K562 (cell line): ENCODE results near the gene TEX9. TPM values are rescaled to one million over a fixed set of nuclear protein-coding genes. Genes with fewer than 3 reads are reported as not detected.

ENCODE experiments used
- ATAC-seq: fragments of 200-7000 bp; cut with Tn5 transposase; 3 replicates; pipeline ENCODE4 v1.9.1; 2020; ENCODE audit warnings: moderate library complexity
- BruUV-seq: library from RNA; stranded (reverse); fragments of 400-500 nt; replicated peaks from 2 replicates; lab custom pipeline; 2021; lab: Mats Ljungman, UMichigan
- CTCF ChIA-PET: fragments of 300-600 bp; formaldehyde crosslinking; extraction: SDS; loops from one replicate; lab custom pipeline; 2021; ENCODE audit warnings: low intra/inter-chr PET ratio; lab: Yijun Ruan, JAX
- POLR2A ChIA-PET: fragments of 300-600, 350-650 bp; sonication (Branson Sonifier 250); formaldehyde crosslinking; extraction: SDS; loops from one replicate; lab custom pipeline; 2021; ENCODE audit warnings: antibody characterized with exemption, inconsistent platforms; lab: Yijun Ruan, JAX
- DNase-seq, 4 experiments: peaks; one replicate each; pipeline versions ENCODE4 v3.0.0 to v3.0.0-alpha.2; 2011 to 2018; ENCODE audit warnings: low spot score in 3 of 4, mixed read lengths in 3 of 4; ENCODE audit errors: extremely low read depth in 1 of 4
- FAIRE-seq: peaks from 2 replicates; lab custom pipeline; 2011; peaks lifted over from hg19 to GRCh38; lab: Jason Lieb, UNC
- H2AFZ ChIP-seq: 2 replicates; pipeline ENCODE4 v1.6.0; 2011; ENCODE audit warnings: low read depth, low read length, control low read depth, inconsistent platforms
- H3K27ac ChIP-seq: fragments of 200-600 bp; 3 replicates; pipeline ENCODE4 v1.8.0; 2011; ENCODE audit warnings: low read depth, mild to moderate bottlenecking, control low read depth, inconsistent platforms, low read length, moderate library complexity, mixed read lengths; ENCODE audit errors: extremely low read depth
- H3K27me3 ChIP-seq, 2 experiments: fragments of 300-600 bp in 1 of 2; 2 replicates in 1 of 2; 3 replicates in 1 of 2; pipeline versions ENCODE4 v1.6.0 to v1.8.0; 2011; ENCODE audit warnings: inconsistent platforms in 2 of 2, low read length in 2 of 2, mild to moderate bottlenecking in 1 of 2, mixed read lengths in 1 of 2, moderate library complexity in 1 of 2; ENCODE audit not compliant: control insufficient read depth in 2 of 2, insufficient read depth in 2 of 2
- H3K36me3 ChIP-seq: fragments of 300-600 bp; 3 replicates; pipeline ENCODE4 v1.8.0; 2011; ENCODE audit warnings: mild to moderate bottlenecking, low read length, inconsistent platforms; ENCODE audit not compliant: control insufficient read depth, insufficient read depth
- H3K4me1 ChIP-seq, 2 experiments: fragments of 200-600 bp in 1 of 2; replicated peaks in 1 of 2; 2 replicates in 1 of 2; 3 replicates in 1 of 2; pipeline versions ENCODE4 v1.5.1 to v1.8.0; 2011; ENCODE audit warnings: inconsistent platforms in 2 of 2, low read length in 2 of 2, mild to moderate bottlenecking in 1 of 2, mixed read lengths in 1 of 2, moderate library complexity in 1 of 2; ENCODE audit not compliant: control insufficient read depth in 2 of 2, insufficient read depth in 2 of 2
- H3K4me2 ChIP-seq: 2 replicates; pipeline ENCODE4 v1.6.1; 2011; ENCODE audit warnings: low read length, control low read depth, inconsistent platforms, mixed read lengths; ENCODE audit not compliant: insufficient read depth
- H3K4me3 ChIP-seq: fragments of 200-600 bp; sonication (generic), shearing (Covaris generic); 2 replicates; pipeline ENCODE4 v1.5.1; 2016; ENCODE audit warnings: control low read depth, inconsistent platforms
- H3K79me2 ChIP-seq: fragments of 200-600 bp; 3 replicates; pipeline ENCODE4 v1.8.0; 2011; ENCODE audit warnings: low read length, inconsistent platforms; ENCODE audit not compliant: control insufficient read depth, insufficient read depth
- H3K9ac ChIP-seq, 2 experiments: 2 replicates each; pipeline versions ENCODE4 v1.6.0 to v1.6.1; 2011; ENCODE audit warnings: low read depth in 2 of 2, low read length in 2 of 2, control low read depth in 1 of 2, inconsistent platforms in 1 of 2, mild to moderate bottlenecking in 1 of 2, mixed read lengths in 1 of 2; ENCODE audit not compliant: insufficient read depth in 1 of 2
- H3K9me1 ChIP-seq: one replicate; pipeline ENCODE4 v1.6.0; 2011; ENCODE audit warnings: inconsistent platforms, mild to moderate bottlenecking, low read length, moderate library complexity; ENCODE audit not compliant: control insufficient read depth, insufficient read depth
- H3K9me3 ChIP-seq: replicated peaks from 2 replicates; pipeline ENCODE4 v1.5.1; 2011; ENCODE audit warnings: low read depth, low read length, inconsistent platforms; ENCODE audit not compliant: control insufficient read depth, insufficient read depth
- H4K20me1 ChIP-seq: replicated peaks from 2 replicates; pipeline ENCODE4 v1.6.1; 2011; ENCODE audit warnings: low read length, inconsistent platforms, mixed read lengths; ENCODE audit not compliant: control insufficient read depth, insufficient read depth
- HDAC3 ChIP-seq: fragments of 450-650 bp; IDR thresholded peaks from 2 replicates; pipeline ENCODE4 v1.6.1; 2018; ENCODE audit warnings: borderline replicate concordance, mild to moderate bottlenecking, moderate library complexity; ENCODE audit not compliant: partially characterized antibody
- LCOR ChIP-seq: sonication (generic); formaldehyde crosslinking; IDR thresholded peaks from 2 replicates; pipeline ENCODE4 v1.8.0; 2022; ENCODE audit warnings: mild to moderate bottlenecking, missing genetic modification reagents
- MYBL2 ChIP-seq, 2 experiments: fragments of 450-650 bp in 1 of 2; sonication (generic) in 1 of 2; formaldehyde crosslinking in 1 of 2; IDR thresholded peaks; 2 replicates each; pipeline versions ENCODE4 v1.6.1 to v1.8.1; 2017 to 2022; ENCODE audit warnings: borderline replicate concordance in 1 of 2, inconsistent platforms in 1 of 2, low read depth in 1 of 2, mild to moderate bottlenecking in 1 of 2, missing genetic modification reagents in 1 of 2, moderate library complexity in 1 of 2
- NCOA4 ChIP-seq: fragments of 450-650 bp; IDR thresholded peaks from 2 replicates; pipeline ENCODE4 v1.6.1; 2018; ENCODE audit warnings: mild to moderate bottlenecking; ENCODE audit not compliant: partially characterized antibody
- PHF20 ChIP-seq: fragments of 450-650 bp; IDR thresholded peaks from 2 replicates; pipeline ENCODE4 v1.6.1; 2018; ENCODE audit not compliant: partially characterized antibody
- PTBP1 ChIP-seq: fragments of 200-400 bp; formaldehyde crosslinking; IDR thresholded peaks from 2 replicates; pipeline ENCODE4 v1.6.1; 2017; ENCODE audit warnings: low read depth, low read length
- RBFOX2 ChIP-seq: fragments of 200-400 bp; formaldehyde crosslinking; IDR thresholded peaks from 2 replicates; pipeline ENCODE4 v1.6.1; 2017; ENCODE audit warnings: low read depth, mild to moderate bottlenecking, low read length, moderate library complexity
- SNIP1 ChIP-seq: fragments of 450-650 bp; IDR thresholded peaks from 2 replicates; pipeline ENCODE4 v1.7.1; 2017; ENCODE audit warnings: low read depth, mild to moderate bottlenecking
- ZKSCAN8 ChIP-seq: fragments of 200-800 bp; sonication (Bioruptor generic); IDR thresholded peaks from 2 replicates; pipeline ENCODE4 v1.6.1; 2016; ENCODE audit warnings: missing genetic modification characterization, missing compliant biosample characterization
- ZNF140 ChIP-seq: fragments of 250-450 bp; sonication (Bioruptor Pico); IDR thresholded peaks from 2 replicates; pipeline ENCODE4 v1.8.0; 2021; ENCODE audit warnings: moderate library complexity, mild to moderate bottlenecking, inconsistent platforms
- ZNF174 ChIP-seq: fragments of 250-450 bp; sonication (Bioruptor Pico); IDR thresholded peaks from 2 replicates; pipeline ENCODE4 v1.4.0; 2020; ENCODE audit warnings: mild to moderate bottlenecking
- ZNF212 ChIP-seq: fragments of 450-650 bp; formaldehyde crosslinking; IDR thresholded peaks from 2 replicates; pipeline ENCODE4 v1.4.0; 2020; ENCODE audit warnings: mild to moderate bottlenecking
- ZNF347 ChIP-seq: fragments of 450-650 bp; formaldehyde crosslinking; IDR thresholded peaks from 2 replicates; pipeline ENCODE4 v1.4.0; 2020; ENCODE audit warnings: low read depth, mild to moderate bottlenecking, moderate library complexity
- WGBS: fragments of 100-300 bp; shearing (Covaris generic); methylation state at CpG from one replicate; pipeline ENCODE4 v1.1.6; 2016; ENCODE audit warnings: low coverage, mixed read lengths; ENCODE audit not compliant: insufficient coverage; ENCODE audit errors: missing lambda C conversion rate; 5-methylcytosine and 5-hydroxymethylcytosine counted together
- in situ Hi-C: fragments of 300-500 bp; cut with MboI; formaldehyde crosslinking; loops from 4 replicates; pipeline ENCODE4 v1.15.0; 2018; ENCODE audit warnings: inconsistent platforms, mixed read lengths
- intact Hi-C: fragments of 100-400 bp; cut with micrococcal nuclease; formaldehyde crosslinking; loops from 2 replicates; pipeline ENCODE4 v1.14.2; 2022
- polyA plus RNA-seq, 8 experiments: library from polyadenylated mRNA; depleted of rRNA in 4 of 8; stranded (reverse) in 5 of 8; unstranded in 3 of 8; fragments of >200 nt; fragmentation: Nextera tagmentation in 2 of 8; fragmentation: Illumina TruSeq in 1 of 8; extraction: Ambion mirVana in 2 of 8; extraction: Trizol in 1 of 8; gene quantifications; 2 replicates each; pipeline versions ENCODE4 v1.2.1 to v1.2.3, GENCODE V29; 2011 to 2014; ENCODE audit warnings: inconsistent platforms in 1 of 8, missing spikeins in 1 of 8
- total RNA-seq, 7 experiments: library from RNA; depleted of rRNA in 6 of 7; stranded (reverse); fragments of >200 nt in 6 of 7; fragmentation: Illumina TruSeq in 2 of 7; extraction: Trizol in 2 of 7; gene quantifications; 2 replicates each; pipeline versions ENCODE4 v1.2.1 to v1.2.3, GENCODE V29; 2011 to 2021; ENCODE audit warnings: low replicate concordance in 1 of 7

The TEX9 gene
- total and polyA plus RNA-seq, 9 of the 15 experiments (the other 6 are each of a cell fraction or from before 2014, with no cell fraction given): 0.93 to 3.6 (median 2.4) TPM

GRCh38 chr15:56432304-56432703 lies 67.1 kb downstream of the TEX9 start:
- ATAC-seq (no peak), FAIRE-seq (no peak), DNase-seq (no peak)
- no peaks in the 10 kb centered on the region for H3K4me1 ChIP-seq
- H3K36me3 ChIP-seq: no peaks in the 10 kb centered on the region
- no peak overlapping the region for H2AFZ ChIP-seq
- intact Hi-C loops (no loop called here), in situ Hi-C loops (loop anchor here (5.0 kb wide), 1 partner anchor 185 kb away; no protein-coding TSS in a partner anchor)
- no peaks in the 10 kb centered on the region for H3K9me1 ChIP-seq
- H3K4me2 ChIP-seq: no peak overlapping the region
- TF ChIP-seq ZNF212 (CRISPR knock-in tag) (no peak), RBFOX2 (no peak), SNIP1 (no peak)
- no peaks in the 10 kb centered on the region for H3K9me3 ChIP-seq
- no TSS peak for BruUV-seq
- H3K4me3 ChIP-seq: no peak overlapping the region
- no peak overlapping the region for H3K27ac ChIP-seq
- H3K9ac ChIP-seq: no peak overlapping the region
- ChIA-PET CTCF (interaction anchor here (0.6 kb wide), 1 partner anchor 183 kb away, joined by 3 read pairs; no protein-coding TSS in a partner anchor), POLR2A (no interaction called here)
- WGBS: 44% methylated on average over 5 of the region's 5 CpGs
- no peaks in the 10 kb centered on the region for H3K79me2 ChIP-seq
- no peaks in the 10 kb centered on the region for H4K20me1 ChIP-seq
- no peaks in the 10 kb centered on the region for H3K27me3 ChIP-seq

DNA sequence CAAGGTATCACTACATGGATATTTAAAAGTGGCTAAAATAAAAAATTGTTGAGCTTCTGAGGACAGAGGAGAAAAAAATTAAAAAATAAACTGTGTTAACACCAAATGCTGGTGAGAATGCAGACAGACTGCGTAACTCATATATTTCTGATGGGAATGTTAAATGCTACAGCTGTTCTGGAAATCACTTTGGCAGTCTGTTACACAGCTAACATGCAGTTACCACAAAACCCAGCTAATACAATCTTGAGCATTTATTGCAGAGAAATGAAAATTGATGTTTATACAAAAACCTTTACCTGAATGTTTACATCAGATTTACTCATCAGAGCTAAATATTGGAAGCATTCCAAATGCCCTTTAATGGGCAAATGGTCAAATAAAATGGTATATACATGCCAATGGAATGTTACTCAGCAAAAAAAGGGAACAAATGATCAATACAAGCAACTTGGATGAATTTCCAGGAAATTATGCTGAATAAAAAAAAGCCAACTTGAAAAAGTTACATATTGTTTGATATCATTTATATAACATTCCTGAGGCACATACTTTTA lies 75.1 kb downstream of the TEX9 start:
- no peaks in the 10 kb centered on the region for H4K20me1 ChIP-seq
- no peaks in the 10 kb centered on the region for H3K79me2 ChIP-seq
- no peak overlapping the region for H3K27ac ChIP-seq
- DNase-seq: no peak
- ATAC-seq: no peak
- no peaks in the 10 kb centered on the region for H3K9me3 ChIP-seq
- no peaks in the 10 kb centered on the region for H3K9me1 ChIP-seq
- no peak overlapping the region for H3K4me2 ChIP-seq
- in situ Hi-C loops: no loop called here
- H3K9ac ChIP-seq: no peak overlapping the region
- no peak overlapping the region for H2AFZ ChIP-seq
- no TSS peak for BruUV-seq
- ChIA-PET CTCF (no interaction called here), POLR2A (no interaction called here)
- no peaks in the 10 kb centered on the region for H3K27me3 ChIP-seq
- H3K4me1 ChIP-seq: no peaks in the 10 kb centered on the region
- H3K36me3 ChIP-seq: no peaks in the 10 kb centered on the region
- FAIRE-seq: no peak
- TF ChIP-seq PTBP1 (no peak), ZNF347 (CRISPR knock-in tag) (no peak), ZKSCAN8 (CRISPR knock-in tag) (no peak), NCOA4 (no peak), PHF20 (no peak), MYBL2 (IDR thresholded peaks at IDR 0.05; ENCODE audit: low read depth) (no peak), MYBL2 (CRISPR knock-in tag; IDR thresholded peaks at IDR 0.05; ENCODE audit: borderline replicate concordance) (no peak), ZNF174 (CRISPR knock-in tag) (no peak), LCOR (CRISPR knock-in tag) (no peak), HDAC3 (no peak), ZNF140 (CRISPR knock-in tag) (no peak)
- H3K4me3 ChIP-seq: no peak overlapping the region
- WGBS: 58% methylated on average over 1 of the region's 1 CpG
- intact Hi-C loops: no loop called here
